SK-N-DZ (cell line): ENCODE measurements around the gene ZNF502. TPM values are rescaled to one million over a fixed set of nuclear protein-coding genes. Genes with fewer than 3 reads are reported as not detected.
"Not testable (repeated sequence)": the region's sequence is repeated elsewhere in the genome, so short reads cannot be mapped to it uniquely, and the experiment has no call there.

ENCODE experiments used
- DNase-seq: peaks from one replicate; pipeline ENCODE4 v3.0.0-alpha.2; 2015; ENCODE audit warnings: low spot score
- polyA plus RNA-seq, 2 experiments: library from polyadenylated mRNA; depleted of rRNA; stranded (reverse); fragments of >200 nt; gene quantifications; 2 replicates each; pipeline ENCODE4 v1.2.3, GENCODE V29; 2014

ZNF502 gene
- 7.2 and 8.7 TPM in 2 replicates for polyA plus RNA-seq (2014; cell fraction: cytosol; rRNA removed)
- polyA plus RNA-seq (2014; cell fraction: nucleus; rRNA removed): 6.5 and 9.3 TPM in 2 replicates

GRCh38 chr3:44712455-44713075 is at the start of gene ZNF502:
ZNF502 (plus strand) TSS chr3:44712660; CDS start chr3:44720262, 7,602 bp downstream.
- peak; percentile 90 for DNase-seq

GRCh38 chr3:44665173-44665572 is 47.3 kb upstream of the ZNF502 start:
- DNase-seq: no peak

GRCh38 chr3:44666346-44666745 is 46.1 kb upstream of the ZNF502 start:
- DNase-seq: no peak

- no peak for DNase-seq
These were observed 42.7 kb upstream of the ZNF502 start for GRCh38 chr3:44669760-44670159.

- DNase-seq: not testable (repeated sequence)
These were observed 39.0 kb upstream of the ZNF502 start for GRCh38 chr3:44673466-44673865.

GRCh38 chr3:44674211-44674610 is 38.2 kb upstream of the ZNF502 start:
- DNase-seq: no peak

GRCh38 chr3:44678480-44679116 is 33.9 kb upstream of the ZNF502 start:
- DNase-seq: no peak

- no peak for DNase-seq
These were observed 31.5 kb upstream of the ZNF502 start for GRCh38 chr3:44680921-44681455.

GRCh38 chr3:44682182-44682896 is 30.1 kb upstream of the ZNF502 start:
- no peak for DNase-seq

GRCh38 chr3:44685128-44685800 is 27.2 kb upstream of the ZNF502 start:
- peak; percentile 90 for DNase-seq

- no peak for DNase-seq
These were observed 24.6 kb upstream of the ZNF502 start for GRCh38 chr3:44687898-44688297.

- DNase-seq: no peak
These were observed 9.0 kb downstream of the ZNF502 start for GRCh38 chr3:44721231-44722102.

GRCh38 chr3:44722103-44722401 is 9.6 kb downstream of the ZNF502 start:
- DNase-seq: no peak

GRCh38 chr3:44729384-44729910 is 17.0 kb downstream of the ZNF502 start, which contains the start of gene ZNF501:
ZNF501 (plus strand) TSS chr3:44729635; CDS start chr3:44734422, 4,787 bp downstream.
- DNase-seq: peak; percentile 91

GRCh38 chr3:44734646-44735168 is 22.2 kb downstream of the ZNF502 start:
- DNase-seq: no peak

GRCh38 chr3:44761101-44761423 is 48.6 kb downstream of the ZNF502 start:
- peak; percentile 5 for DNase-seq

- peak; percentile 93 for DNase-seq
These were observed 49.1 kb downstream of the ZNF502 start, which contains the start of the genes KIAA1143 and KIF15 for GRCh38 chr3:44761424-44762169. KIAA1143 (minus strand) TSS chr3:44761619; CDS start chr3:44761602, 17 bp downstream. KIF15 (plus strand) TSS chr3:44761794; CDS start chr3:44761866, 72 bp downstream.

GRCh38 chr3:44762170-44762677 is 49.8 kb downstream of the ZNF502 start:
- DNase-seq: peak; percentile 11

- DNase-seq: no peak
These were observed 50.2 kb downstream of the ZNF502 start for GRCh38 chr3:44762690-44763089.
